Measurements from ENCODE around the gene EZR.
"Not testable (repeated sequence)": the region's sequence is repeated elsewhere in the genome, so short reads cannot be mapped to it uniquely, and the experiment has no call there.

EZR gene

GRCh38 chr6:158843751-158844683 lies 24.8 kb upstream of the EZR start:
- in situ Hi-C loops (cut with MboI; ENCODE audit: low sequenced_read_pairs): no loop called here

DNA sequence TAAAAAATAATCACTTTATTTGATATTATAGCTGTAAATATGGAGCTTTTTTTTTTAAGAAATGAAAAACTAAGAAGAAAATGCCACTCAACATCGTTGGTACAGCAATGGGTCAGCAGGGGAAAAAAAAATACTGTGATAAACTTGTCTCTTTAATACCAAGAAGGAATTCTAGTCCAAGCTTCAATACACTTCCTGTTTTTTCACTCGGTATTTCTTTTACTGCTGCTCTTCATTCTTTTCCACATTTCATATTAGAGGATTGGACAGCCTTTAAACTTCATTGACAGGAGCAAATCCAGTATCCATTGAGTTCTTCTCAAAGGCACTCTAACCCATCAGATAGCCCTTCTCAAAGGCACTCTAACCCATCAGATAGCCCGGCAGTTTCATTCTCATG lies 22.2 kb upstream of the EZR start:
- in situ Hi-C loops (cut with MboI; ENCODE audit: low sequenced_read_pairs): no loop called here

DNA sequence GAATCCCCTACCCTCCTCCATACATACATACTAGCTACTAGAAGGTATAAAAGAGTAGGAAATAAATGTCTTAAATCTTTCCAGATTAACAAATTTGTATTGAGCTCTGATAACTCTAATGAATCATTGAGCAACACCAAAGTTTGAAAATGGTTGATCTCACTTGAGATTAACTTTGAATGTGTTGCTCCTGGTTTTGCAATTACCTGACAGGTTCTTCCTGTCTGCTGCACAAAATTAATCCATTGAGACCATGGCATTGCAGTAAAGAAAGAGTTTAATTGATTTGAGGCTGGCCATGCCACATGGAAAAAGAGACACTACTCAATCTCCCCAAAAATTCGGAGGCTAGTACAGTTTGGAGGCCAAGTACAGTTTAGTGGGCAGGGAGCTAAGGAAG lies 21.3 kb upstream of the EZR start:
- in situ Hi-C loops (cut with MboI; ENCODE audit: low sequenced_read_pairs): no loop called here

- in situ Hi-C loops (cut with MboI; ENCODE audit: low sequenced_read_pairs): no loop called here
These were observed 20.6 kb upstream of the EZR start for GRCh38 chr6:158839796-158840195.

- in situ Hi-C loops (cut with MboI; ENCODE audit: low sequenced_read_pairs): not testable (repeated sequence)
These were observed 19.6 kb upstream of the EZR start for GRCh38 chr6:158838790-158839189.

GRCh38 chr6:158837684-158838625 lies 18.8 kb upstream of the EZR start:
- in situ Hi-C loops (cut with MboI; ENCODE audit: low sequenced_read_pairs): no loop called here

DNA sequence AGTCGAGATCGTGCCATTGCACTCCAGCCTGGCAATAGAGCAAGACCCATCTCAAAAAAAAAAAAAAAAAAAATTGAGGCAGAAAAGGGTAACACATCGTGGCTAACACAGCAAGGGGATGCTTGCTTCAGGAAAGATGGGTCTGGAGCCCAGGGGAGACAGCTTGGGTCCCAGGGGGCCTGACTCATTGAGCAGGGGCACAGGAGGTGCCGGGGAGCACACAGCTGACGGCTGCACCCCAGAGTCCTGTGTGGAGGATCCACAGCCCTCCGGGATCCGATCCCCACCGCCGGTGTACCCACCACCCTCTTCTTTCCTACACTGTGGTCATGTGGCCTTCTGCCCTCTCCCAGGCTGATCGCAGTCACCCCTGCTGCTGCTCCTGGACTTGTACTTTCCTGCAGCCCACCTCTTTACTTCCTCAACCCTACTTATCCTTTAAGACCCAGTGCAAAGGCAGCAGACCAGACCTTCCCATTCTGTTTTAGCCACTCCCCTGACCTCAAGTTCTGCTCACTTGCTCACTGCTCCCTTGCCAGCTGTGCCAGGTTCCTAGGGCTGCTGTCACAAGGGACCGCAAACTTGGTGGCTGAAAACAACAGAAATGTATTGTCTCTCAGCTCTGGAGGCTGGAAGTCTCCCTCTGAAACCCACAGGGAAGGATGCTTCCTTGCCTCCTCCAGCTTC lies 17.6 kb upstream of the EZR start:
- in situ Hi-C loops (cut with MboI; ENCODE audit: low sequenced_read_pairs): no loop called here

GRCh38 chr6:158835616-158836221 lies 16.6 kb upstream of the EZR start:
- in situ Hi-C loops (cut with MboI; ENCODE audit: low sequenced_read_pairs): no loop called here

DNA sequence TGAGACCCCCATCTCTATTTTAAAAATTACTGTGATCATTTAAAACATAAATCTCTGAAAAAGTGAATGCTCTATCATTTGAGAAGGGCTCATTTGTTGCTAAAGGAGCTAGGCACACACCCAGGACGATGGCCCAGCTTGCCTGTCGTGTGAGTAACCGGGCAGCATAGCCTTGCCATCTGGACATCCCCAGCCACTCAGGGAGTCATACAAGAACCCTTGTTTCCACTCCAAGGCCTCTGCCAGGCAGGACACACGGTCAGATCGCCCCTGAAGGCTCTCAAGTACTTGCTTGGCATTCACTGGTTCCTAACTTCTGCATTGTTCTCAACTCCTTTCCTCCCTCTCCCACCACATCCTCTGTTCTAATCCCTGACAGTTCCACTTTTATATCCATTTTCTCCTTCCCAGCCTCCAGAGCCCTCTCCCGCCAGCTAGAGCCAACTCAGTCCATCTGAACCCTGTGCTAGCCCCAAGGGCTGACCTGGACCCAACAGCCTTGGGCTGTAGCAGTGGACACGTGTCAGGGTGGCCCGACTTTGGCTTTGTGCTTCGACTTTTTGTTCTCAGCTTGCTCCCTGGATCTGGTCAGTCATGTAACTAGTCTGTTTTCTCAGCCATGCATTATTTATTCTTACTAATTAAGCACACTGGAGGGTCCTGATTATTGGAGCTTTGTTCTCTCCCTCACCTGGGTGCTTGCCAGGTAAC lies 15.7 kb upstream of the EZR start:
- in situ Hi-C loops (cut with MboI; ENCODE audit: low sequenced_read_pairs): no loop called here

GRCh38 chr6:158832807-158833206 lies 13.6 kb upstream of the EZR start:
- in situ Hi-C loops (cut with MboI; ENCODE audit: low sequenced_read_pairs): not testable (repeated sequence)

DNA sequence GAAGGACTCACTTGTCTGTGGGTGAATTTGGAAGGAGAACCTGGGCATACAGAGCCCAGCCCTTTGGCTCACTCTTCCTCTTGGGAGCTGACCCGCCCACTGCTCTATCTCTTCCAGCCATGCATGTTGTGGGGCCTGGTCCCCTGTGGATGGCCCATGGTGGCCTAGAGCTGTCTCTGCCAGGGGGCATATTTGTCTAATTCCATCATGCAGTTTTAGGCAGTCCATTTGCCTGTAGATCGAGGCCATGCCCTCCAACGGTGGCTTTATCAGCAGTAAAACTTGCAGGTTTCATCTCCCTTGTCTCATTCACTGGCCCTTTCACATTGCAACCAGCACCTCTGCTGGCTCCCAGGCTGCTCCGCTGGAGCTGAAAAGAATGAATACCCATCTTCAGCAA lies 12.9 kb upstream of the EZR start:
- in situ Hi-C loops (cut with MboI; ENCODE audit: low sequenced_read_pairs): no loop called here

GRCh38 chr6:158831571-158831970 lies 12.4 kb upstream of the EZR start:
- in situ Hi-C loops (cut with MboI; ENCODE audit: low sequenced_read_pairs): no loop called here

GRCh38 chr6:158830736-158831135 lies 11.6 kb upstream of the EZR start:
- in situ Hi-C loops (cut with MboI; ENCODE audit: low sequenced_read_pairs): no loop called here

GRCh38 chr6:158828807-158829206 lies 9.6 kb upstream of the EZR start:
- in situ Hi-C loops (cut with MboI; ENCODE audit: low sequenced_read_pairs): no loop called here

DNA sequence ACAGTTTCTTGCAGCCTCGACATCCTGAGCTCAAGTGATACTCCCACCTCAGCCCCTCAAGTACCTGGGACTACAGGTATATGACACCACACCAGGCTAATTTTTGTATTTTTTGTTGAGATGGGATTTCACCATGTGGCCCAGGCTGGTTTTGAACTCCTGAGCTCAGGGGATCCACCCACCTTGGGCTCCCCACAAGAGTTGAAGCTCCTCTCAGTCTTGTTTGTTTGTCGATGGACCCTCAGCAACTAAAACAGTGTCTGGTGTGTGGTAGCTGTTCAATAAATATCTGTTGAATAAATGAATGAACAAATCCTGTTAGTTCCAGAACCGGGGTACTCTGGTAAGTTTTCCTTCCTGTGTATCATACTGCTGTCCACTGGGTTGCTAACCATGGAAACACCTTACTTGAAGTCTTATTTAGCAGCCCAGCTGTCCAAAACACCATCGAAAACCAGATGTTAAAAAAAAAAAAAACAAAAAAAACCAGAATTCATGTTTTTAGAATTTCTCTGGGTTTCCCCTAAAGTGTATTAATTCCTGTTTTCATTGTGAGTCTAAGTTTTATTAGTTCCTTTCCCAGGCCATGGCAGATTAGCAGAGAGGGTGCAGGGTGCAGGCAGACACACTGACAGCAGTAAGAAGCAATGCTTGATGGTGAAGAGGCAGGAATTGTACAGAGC lies 7.8 kb upstream of the EZR start:
- in situ Hi-C loops (cut with MboI; ENCODE audit: low sequenced_read_pairs): no loop called here

DNA sequence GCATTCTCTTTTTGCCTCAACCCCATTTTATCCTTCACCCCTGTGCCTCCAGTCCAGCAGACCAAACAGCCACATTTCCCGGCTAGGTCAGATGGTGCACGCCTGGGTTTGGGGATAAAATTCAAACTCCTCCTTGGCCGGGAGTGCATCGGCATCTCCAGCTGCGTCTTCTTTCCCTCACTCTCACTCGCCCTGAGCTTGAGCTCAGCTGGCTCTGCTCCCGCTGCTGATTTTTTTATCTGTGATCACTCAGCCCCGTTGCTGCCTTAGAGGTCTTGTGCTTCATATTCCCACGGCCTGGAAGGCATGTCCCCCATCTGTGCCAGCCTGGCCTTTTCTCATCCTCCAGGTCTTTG lies 6.8 kb upstream of the EZR start:
- in situ Hi-C loops (cut with MboI; ENCODE audit: low sequenced_read_pairs): no loop called here

DNA sequence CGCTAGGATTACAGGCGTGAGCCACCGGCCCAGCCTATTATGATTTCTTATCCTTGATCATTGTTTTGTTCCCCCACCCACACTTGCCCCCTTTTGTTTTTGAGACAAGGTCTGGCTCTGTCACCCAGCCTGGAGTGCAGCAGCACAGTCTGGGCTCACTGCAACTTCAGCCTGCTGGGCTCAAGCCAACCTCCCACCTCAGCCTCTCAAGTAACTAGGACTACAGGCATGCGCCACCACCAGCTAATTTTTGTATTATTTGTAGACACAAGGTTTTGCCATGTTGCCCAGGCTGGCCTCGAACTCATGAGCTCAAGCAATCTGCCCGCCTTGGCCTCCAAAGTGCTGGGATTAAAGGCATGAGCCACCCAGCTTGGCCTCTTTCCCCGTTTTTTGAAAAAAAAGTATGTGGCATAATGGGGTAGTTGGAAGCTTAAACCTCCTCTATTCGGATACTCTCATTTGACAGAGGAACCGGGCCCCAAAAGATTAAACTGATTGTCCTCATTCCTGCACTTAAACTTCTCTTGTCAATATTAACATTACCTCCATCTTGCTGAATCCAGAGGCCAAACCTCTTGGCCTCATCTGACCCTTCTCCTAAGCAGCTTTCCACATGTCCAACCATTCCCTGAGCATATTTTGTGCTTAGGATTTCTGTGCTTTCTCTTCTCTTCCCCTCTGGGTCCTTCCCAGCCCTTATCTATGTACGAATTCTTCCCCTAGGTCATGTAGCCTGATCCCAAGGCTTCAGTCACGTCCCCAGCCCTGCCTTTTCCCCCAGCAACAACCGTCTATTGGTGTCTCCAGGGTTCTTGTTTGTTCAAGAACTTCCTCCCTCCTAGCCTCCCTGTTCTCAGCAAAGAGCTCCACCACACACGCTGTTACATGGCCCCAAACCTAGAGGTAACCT lies 6.1 kb upstream of the EZR start:
- in situ Hi-C loops (cut with MboI; ENCODE audit: low sequenced_read_pairs): no loop called here

DNA sequence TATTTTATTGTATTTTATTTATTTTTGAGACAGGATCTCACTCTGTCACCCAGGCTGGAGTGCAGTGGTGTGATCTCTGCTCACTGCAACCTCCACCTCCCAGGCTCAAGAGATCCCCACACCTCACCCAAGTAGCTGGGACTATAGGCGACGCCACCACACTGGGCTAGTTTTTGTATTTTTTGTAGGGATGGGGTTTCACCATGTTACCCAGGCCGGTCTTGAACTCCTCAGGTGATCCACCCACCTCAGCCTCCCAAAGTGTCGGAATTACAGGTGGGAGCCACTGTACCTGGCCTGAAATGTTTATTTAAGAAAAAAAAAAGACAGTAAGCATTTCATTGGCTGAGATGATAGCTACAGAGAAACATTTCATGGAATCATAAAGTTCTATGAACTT lies 4.4 kb upstream of the EZR start:
- in situ Hi-C loops (cut with MboI; ENCODE audit: low sequenced_read_pairs): not testable (repeated sequence)

Data from HL-60/S4 treated with phorbol 12-myristate 13-acetate at 8.2 ng/mL for 4 days and 3 days (cell line).